Suppressor macrophage treated with lipopolysaccharide for 4 hours (primary cell): ENCODE data around the gene SEMA3A.

Source experiments
- DNase-seq: peaks from one replicate; pipeline ENCODE4 v3.0.0-alpha.2; 2020

The SEMA3A gene

GRCh38 chr7:83908526-83908925 lies 286.1 kb downstream of the SEMA3A start:
- peak; percentile 61 for DNase-seq
